Cardiac muscle cell (in vitro differentiated cells and primary cell): ENCODE measurements around the gene MKS1. TPM values are rescaled to one million over a fixed set of nuclear protein-coding genes. Genes with fewer than 3 reads are reported as not detected.

Source experiments
- DNase-seq, 2 donors: peaks; one replicate each; pipeline versions ENCODE4 v3.0.0 to v3.0.0-alpha.2; 2010 to 2017; ENCODE audit warnings: low read depth in 1 of 2, low spot score in 1 of 2
- H3K27ac ChIP-seq: fragments of 200-600 bp; sonication (generic); 2 replicates; pipeline ENCODE4 v1.5.1; 2016
- H3K27me3 ChIP-seq: fragments of 200-600 bp; sonication (generic); 2 replicates; pipeline ENCODE4 v1.6.0; 2016; ENCODE audit warnings: control low read depth
- H3K36me3 ChIP-seq: fragments of 200-600 bp; sonication (generic); 2 replicates; pipeline ENCODE4 v1.5.1; 2016; ENCODE audit warnings: control low read depth
- H3K4me1 ChIP-seq: fragments of 200-600 bp; sonication (generic); 2 replicates; pipeline ENCODE4 v1.8.1; 2017; ENCODE audit warnings: low read depth, mild to moderate bottlenecking, mixed run types
- H3K4me3 ChIP-seq: fragments of 200-600 bp; sonication (generic); 2 replicates; pipeline ENCODE4 v1.5.1; 2016; ENCODE audit warnings: mild to moderate bottlenecking
- H3K9me3 ChIP-seq: fragments of 200-600 bp; sonication (generic); 2 replicates; pipeline ENCODE4 v1.5.1; 2017; ENCODE audit warnings: low read depth, mild to moderate bottlenecking, control low read depth
- polyA plus RNA-seq: library from polyadenylated mRNA; unstranded; fragments of >200 nt; fragmentation: Nextera tagmentation; extraction: Ambion mirVana; gene quantifications from 2 replicates; pipeline ENCODE4 v1.2.1, GENCODE V29; 2016
- total RNA-seq: library from RNA; depleted of rRNA; stranded (reverse); fragments of >200 nt; gene quantifications from 2 replicates; pipeline ENCODE4 v1.2.3, GENCODE V29; 2016
- TF ChIP-seq, protein P1 (sequence below): IDR thresholded peaks from 2 replicates; pipeline ENCODE4 v1.5.1; 2012; ENCODE audit warnings: low read depth, mild to moderate bottlenecking, low read length

The MKS1 gene
- total and polyA plus RNA-seq, 2 experiments from 2014 or later = 28.6 to 29.7 TPM

DNA sequence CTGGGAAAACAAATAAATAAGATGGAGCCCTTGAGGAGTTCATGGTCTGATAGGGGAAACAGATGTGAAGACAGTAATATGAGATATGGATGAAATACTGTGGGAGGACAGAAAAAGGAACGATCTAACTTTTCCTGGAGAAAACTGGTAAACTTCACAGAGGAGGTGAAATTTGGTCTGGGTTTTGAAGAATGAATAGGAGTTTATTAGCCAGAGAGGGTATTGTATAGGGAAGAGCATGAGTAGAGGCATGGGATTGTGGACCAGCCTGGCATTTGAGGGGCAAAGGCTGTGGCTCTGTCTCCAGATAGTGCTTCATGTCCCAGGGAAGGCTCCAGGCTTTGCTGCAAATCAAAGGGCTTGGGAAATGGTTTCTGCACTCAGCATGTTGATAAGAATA, 20.9 kb upstream of the MKS1 start:
- Histone ChIP-seq H3K36me3 (no peaks in the 10 kb centered on the region), H3K4me1 (no peaks in the 10 kb centered on the region), H3K27ac (no peak overlapping the region), H3K4me3 (no peak overlapping the region), H3K27me3 (peaks cover 90% of the 10 kb centered on the region), H3K9me3 (no peaks in the 10 kb centered on the region)
- no peak for DNase-seq
- TF ChIP-seq, protein P1, sequence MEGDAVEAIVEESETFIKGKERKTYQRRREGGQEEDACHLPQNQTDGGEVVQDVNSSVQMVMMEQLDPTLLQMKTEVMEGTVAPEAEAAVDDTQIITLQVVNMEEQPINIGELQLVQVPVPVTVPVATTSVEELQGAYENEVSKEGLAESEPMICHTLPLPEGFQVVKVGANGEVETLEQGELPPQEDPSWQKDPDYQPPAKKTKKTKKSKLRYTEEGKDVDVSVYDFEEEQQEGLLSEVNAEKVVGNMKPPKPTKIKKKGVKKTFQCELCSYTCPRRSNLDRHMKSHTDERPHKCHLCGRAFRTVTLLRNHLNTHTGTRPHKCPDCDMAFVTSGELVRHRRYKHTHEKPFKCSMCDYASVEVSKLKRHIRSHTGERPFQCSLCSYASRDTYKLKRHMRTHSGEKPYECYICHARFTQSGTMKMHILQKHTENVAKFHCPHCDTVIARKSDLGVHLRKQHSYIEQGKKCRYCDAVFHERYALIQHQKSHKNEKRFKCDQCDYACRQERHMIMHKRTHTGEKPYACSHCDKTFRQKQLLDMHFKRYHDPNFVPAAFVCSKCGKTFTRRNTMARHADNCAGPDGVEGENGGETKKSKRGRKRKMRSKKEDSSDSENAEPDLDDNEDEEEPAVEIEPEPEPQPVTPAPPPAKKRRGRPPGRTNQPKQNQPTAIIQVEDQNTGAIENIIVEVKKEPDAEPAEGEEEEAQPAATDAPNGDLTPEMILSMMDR = no peak

DNA sequence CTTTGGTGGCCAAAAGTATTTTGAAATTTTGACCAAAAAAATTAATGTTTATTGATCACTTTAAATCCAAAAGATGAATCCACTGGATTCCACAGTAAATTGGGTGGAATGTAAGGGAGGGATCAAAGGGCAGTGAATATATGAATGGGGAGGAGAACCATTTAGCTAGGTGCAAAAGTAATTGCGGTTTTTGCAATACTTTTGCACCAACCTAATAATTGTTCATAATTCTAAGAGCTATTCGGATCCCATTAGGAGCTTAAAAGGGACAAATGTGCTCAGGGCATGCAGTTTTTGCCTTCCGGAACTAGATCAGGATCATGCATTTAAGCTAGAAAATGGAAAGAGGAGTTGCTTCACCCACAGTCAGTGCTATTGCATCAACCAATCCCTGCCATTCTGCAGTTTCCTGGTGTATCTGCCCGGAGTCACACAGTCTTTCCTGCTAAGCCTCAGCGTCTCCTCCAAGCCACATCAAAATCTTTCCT, 19.1 kb upstream of the MKS1 start, which contains the start of gene LPO:
Gene LPO, plus strand, starts transcription at position 438 of the 488 bp plus-strand sequence. CDS start 4,396 bp downstream, outside the sequence.
- Histone ChIP-seq H3K27me3 (peaks cover 88% of the 10 kb centered on the region), H3K36me3 (no peaks in the 10 kb centered on the region), H3K9me3 (no peaks in the 10 kb centered on the region), H3K27ac (no peak within 1 kb of the TSS), H3K4me1 (no peaks in the 10 kb centered on the region), H3K4me3 (no peak within 1 kb of the TSS)
- no peak for DNase-seq
- TF ChIP-seq, protein P1 = no peak

GRCh38 chr17:58236394-58236793, 17.3 kb upstream of the MKS1 start:
- H3K27ac ChIP-seq = no peak overlapping the region
- no peaks in the 10 kb centered on the region for H3K36me3 ChIP-seq
- no peaks in the 10 kb centered on the region for H3K9me3 ChIP-seq
- peaks cover 78% of the 10 kb centered on the region for H3K27me3 ChIP-seq
- TF ChIP-seq, protein P1 = no peak
- DNase-seq = no peak
- no peak overlapping the region for H3K4me3 ChIP-seq
- no peaks in the 10 kb centered on the region for H3K4me1 ChIP-seq

DNA sequence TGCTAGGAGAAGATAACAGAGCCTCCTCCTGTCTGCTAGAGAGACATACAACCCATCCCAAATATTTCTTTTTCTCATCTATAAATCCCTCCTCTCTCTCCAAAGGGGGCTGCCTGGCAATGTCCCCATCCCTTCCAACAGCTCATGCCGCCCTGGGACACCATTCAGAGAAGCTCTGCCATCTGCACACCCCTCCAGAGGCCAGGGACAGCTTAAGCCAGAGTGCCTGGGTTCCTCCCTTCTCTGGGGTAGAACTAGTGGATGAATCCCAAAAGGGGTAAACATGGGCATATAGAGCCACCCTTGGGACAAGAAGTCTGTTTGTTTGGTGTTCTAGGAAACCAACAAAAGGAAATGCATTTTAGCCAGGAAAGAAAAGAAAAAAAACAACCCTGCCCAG, 16.8 kb upstream of the MKS1 start:
- DNase-seq = no peak

GRCh38 chr17:58234512-58234911, 15.5 kb upstream of the MKS1 start:
- TF ChIP-seq, protein P1 = no peak
- Histone ChIP-seq H3K9me3 (no peaks in the 10 kb centered on the region), H3K4me1 (no peaks in the 10 kb centered on the region), H3K36me3 (no peaks in the 10 kb centered on the region), H3K4me3 (no peak overlapping the region), H3K27ac (no peak overlapping the region), H3K27me3 (peaks cover 60% of the 10 kb centered on the region)
- DNase-seq = no peak

More for the DNA sequence above, 16.8 kb upstream of the MKS1 start:
- TF ChIP-seq, protein P1 = no peak
- no peaks in the 10 kb centered on the region for H3K4me1 ChIP-seq
- no peak overlapping the region for H3K4me3 ChIP-seq
- H3K9me3 ChIP-seq = no peaks in the 10 kb centered on the region
- peaks cover 73% of the 10 kb centered on the region for H3K27me3 ChIP-seq
- no peak overlapping the region for H3K27ac ChIP-seq
- no peaks in the 10 kb centered on the region for H3K36me3 ChIP-seq

DNA sequence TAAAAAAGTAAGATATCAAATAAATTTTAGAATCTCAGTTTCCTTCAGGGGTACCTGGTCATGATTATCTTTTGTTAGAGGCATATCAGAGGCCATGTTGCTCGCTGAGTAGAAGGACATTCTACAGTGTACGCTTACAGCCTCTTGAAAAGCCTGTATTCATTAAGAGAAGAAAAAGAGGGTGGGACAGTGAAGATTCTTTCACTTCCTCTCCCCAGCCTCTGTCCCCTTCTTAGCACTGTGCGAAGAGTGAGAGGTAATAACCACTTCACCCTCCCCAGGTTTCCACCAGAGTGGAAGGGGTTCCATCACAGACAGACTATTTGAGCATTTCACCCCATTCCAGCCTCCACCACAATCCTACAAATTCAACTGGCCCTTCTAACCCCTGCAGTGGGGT, 14.5 kb upstream of the MKS1 start:
- no peaks in the 10 kb centered on the region for H3K36me3 ChIP-seq
- no peak overlapping the region for H3K27ac ChIP-seq
- no peak for DNase-seq
- H3K4me1 ChIP-seq = no peaks in the 10 kb centered on the region
- H3K27me3 ChIP-seq = peaks cover 50% of the 10 kb centered on the region
- no peak overlapping the region for H3K4me3 ChIP-seq
- TF ChIP-seq, protein P1 = no peak
- H3K9me3 ChIP-seq = no peaks in the 10 kb centered on the region
